Left renal pelvis (tissue), 4 donors: Measurements from ENCODE around the gene ITGAE. TPM values are rescaled to one million over a fixed set of nuclear protein-coding genes. Genes with fewer than 3 reads are reported as not detected.

ENCODE experiments used
- DNase-seq, 4 donors: peaks; one replicate each; pipeline ENCODE4 v3.0.0-alpha.2; 2013; ENCODE audit warnings: low read depth in 4 of 4, low spot score in 3 of 4
- polyA plus RNA-seq, 4 donors: library from polyadenylated mRNA; unstranded; fragments of 120-200 nt; gene quantifications; one replicate each; pipeline ENCODE4 v1.2.1, GENCODE V29; 2013; ENCODE audit not compliant: insufficient read length in 4 of 4

Gene ITGAE
- polyA plus RNA-seq, 4 donors, result 33.6 to 42.1 (median 38.4) TPM

DNA sequence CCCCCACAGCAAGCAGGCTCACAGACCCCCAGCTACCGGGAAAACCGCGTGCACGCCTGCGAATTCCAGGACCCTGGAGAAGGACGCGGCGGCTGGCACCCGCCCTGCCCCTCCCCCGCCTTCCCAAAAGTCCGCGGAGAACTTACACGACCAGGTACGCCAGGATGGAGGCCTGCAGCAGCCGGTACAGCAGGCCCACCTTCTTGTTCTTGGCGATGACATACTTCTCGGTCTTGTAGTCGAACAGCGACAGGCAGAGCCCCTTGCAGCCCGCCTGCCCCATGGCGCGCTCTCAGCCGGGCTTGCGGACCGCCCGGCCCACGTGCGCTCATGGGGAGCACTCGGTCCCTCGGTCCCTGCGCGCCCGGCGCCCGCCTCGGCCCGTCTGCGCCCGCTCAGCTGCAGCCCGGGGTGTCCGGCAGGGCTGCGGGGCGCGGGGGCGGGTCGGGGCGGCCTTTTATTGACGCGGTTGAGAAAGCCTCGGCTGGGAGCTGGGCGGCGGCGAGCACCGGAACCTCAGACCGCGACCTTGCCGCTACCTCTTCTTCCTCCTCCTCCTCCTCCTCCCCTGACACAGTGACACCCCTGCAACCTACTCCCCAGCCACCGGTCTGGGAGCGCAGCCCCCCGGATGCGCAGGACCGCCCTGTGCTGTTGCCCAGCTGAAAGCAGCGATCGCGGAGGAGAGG, 105.1 kb downstream of the ITGAE start, which contains the start of gene P2RX5:
Gene P2RX5 (minus strand): TSS at position 433 of the 689 bp plus-strand sequence. CDS start 150 bp downstream, at position 283.
- no peak for DNase-seq

DNA sequence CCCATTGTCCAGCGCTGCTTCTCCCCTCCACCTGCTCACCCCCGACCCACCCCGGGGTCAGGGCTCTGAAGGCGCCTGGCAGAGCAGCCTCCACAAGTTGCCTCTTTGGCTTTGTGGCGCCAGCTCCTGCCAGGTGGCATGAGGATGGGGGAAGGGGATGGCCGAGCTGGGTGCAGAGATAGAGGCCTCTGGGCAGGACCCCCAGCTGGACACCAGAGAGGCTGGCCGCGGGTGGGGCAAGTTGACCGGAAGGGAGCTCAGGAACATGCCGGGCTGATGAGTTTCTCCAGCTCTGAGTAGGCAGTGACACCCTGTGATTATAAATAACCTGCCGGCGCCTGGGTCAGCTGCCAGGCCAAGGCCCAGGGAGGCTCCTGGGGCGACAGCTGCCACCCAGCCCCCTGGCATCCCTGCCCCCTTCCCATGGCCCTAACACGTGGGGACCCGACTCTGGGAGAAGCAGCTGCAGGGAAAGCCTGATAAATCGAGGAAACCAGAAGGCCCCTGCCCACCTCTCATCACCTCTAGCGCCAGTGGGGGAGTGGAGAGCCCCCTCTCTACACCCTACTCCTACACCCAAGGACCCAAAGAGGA, 105.8 kb downstream of the ITGAE start:
- no peak for DNase-seq

DNA sequence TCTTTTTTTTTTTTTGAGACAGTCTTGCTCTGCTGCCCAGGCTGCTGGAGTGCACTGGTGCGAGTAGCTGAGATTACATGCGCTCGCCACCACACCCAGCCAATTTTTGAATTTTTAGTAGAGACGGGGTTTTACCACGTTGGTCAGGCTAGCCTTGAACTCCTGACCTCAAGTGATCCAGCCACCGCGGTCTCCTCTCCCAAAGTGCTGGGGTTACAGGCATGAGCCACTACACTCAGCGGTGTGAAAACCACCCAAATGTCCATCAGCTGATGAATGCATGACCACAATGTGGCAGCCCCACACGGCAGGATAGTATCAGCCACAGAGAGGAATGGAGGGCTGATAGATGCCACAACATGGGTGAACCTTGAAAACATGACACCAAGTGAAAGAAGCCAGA, 107.2 kb downstream of the ITGAE start:
- no peak for DNase-seq

DNA sequence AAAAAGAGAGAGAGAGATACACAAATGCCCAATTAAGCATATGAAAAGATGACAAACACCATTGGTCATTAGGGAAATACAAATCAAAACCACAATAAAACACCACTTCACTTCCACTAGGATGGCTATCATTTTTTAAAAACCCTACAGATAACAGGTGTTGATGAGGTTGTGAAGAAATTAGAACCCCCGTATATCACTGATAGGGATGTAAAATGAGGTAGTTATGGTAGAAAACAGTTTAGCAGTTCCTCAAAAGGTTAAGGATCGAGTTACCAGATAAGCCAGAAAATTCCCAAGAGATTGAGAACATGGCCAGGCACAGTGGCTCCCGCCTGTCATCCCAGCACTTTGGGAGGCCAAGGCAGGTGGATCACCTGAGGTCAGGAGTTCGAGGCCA, 107.8 kb downstream of the ITGAE start:
- DNase-seq, result no peak

DNA sequence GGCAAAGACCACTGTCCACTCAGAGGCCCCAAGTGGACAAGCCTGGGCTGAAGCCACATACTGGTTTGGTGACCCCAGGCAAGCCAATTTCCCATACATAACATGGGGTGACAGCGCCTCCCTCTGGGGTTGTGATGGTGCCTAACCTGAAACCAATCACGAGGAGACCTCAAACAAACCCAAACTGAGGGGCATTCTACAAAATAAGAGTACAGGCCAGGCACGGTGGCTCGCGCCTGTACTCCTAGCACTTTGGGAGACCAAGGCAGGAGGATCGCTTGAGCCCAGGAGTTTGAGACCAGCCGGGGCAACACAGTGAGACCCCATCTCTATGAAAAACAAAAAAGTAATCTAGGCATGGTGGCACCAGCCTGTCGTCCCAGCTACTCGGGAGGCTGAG, 108.6 kb downstream of the ITGAE start:
- DNase-seq, result no peak

DNA sequence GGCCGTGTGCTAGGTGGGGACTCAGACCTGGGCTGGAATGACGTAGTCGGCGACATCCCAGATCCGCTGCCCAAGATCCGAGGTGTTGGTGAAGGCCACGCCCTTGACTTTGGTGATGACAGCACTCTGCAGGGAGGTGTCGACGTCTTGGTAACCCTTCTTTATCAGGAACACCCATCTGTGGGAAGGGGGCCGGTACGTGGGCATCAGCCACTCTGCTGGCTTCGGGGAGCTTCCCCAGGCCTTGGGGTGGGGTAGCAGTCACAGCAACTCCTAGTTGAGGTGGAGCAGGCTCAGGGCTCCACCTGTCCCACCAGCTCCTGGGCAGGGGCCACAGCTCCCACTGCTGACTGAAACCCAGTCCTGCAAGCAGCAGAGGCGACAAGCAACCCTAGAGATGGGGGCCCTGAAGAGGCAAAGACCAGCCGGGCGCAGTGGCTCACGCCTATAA, 109.3 kb downstream of the ITGAE start:
- DNase-seq, result no peak

DNA sequence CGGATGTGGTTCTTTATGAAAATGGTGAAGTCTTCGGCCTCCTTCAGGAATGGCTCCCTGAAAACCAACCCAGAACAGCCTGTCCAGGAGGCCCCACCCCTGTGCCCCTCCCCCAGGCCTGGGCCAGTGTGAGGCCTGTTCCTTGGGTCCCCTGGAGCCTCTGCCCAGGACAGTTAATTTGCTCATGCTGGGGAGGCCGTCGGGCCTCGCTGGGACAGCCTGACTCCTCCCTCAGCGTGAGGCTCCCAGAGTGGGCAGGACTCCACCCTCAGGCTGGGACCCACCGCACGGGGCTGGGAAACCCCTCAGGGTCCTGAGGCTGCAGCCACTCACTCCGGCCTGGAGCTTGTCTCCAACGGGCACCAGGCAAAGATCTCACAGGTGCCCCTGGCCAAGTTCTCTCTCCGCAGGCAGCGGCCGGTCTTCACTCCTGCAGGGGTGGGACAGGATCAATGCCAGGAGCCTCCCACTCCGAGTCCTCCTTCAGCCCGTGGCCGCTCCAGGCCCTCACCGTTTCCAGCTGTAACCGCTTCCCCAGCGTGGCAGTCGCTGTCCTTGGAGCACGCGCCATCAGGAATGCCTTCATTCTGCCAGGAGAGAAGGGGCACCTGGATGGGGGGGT, 110.8 kb downstream of the ITGAE start:
- no peak for DNase-seq

DNA sequence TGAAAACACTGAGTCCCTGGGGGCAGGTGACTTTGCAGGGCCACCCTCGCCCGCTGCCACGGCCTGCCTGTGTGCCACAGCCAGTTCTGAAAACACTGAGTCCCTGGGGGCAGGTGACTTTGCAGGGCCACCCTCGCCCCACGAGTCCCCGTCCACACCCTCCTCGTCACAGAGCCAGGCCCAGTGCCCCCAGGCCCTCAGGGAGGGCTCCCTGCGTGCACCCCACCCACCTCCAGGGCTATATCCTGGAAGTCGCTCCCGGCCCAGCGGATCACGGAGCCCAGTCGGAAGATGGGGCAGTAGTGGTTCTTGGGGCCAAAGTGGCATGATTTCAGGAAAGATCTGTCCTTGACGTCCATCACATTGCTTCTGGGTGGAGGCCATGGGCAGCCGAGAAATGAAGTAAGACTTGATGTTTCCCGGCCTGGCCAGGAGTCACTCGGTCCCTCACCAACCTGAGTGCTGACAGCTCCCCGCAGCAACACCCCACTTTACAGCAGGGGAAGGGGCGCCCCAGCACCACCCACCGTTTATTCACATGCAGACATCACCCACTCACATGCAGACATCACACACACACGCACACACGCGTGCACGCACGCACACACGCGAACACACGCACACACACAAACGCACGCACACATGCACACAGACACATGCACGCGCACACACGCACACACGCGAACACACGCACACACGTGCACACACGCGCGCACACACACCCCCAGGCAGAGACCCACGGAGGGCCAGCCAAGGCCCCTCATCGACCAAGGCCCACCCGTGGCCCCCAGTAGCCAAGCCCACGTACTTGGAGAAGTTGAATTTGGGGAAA, 111.5 kb downstream of the ITGAE start:
- DNase-seq, result no peak

DNA sequence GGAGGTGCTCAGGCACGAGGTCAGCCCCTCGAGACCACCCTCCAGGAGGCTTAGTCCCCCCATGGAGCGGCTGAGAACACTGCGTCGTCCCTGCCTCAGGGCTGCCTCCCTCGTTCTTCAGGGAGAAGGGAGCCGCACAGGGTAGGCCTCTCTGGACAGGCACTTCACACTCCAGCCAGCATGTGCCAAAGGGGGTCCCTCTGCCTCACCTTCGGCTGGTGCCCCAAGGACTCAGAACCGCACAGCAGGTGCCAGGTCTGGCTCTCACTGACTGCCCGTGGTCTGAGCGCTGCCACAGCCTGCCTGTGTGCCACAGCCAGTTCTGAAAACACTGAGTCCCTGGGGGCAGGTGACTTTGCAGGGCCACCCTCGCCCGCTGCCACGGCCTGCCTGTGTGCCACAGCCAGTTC, 112.1 kb downstream of the ITGAE start:
- no peak for DNase-seq

DNA sequence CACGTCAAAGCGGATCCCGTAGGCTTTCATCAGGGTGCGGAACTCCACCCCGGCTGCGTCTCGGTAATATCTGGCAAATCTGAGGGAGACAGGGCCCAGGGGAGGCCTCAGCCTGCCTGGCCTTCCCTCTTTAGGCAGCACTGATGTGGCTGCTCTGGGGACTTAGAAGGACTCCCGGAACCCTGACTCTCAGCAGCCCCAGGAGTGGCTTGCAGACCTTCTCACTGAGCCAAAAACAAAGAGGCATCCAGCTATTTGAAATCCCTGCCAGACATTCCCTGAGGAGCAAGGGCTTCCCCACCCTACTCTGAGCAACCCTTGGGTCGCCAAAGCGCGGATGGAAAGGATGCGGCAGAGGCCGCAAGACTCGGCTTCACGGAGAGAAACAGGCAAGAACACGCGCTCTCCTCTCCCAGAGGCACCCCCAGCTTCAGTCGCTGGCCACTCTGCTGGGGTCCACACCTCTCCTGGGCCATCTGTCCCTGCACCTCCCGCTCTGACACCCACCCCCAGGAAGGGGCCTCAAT, 112.9 kb downstream of the ITGAE start:
- DNase-seq, result no peak

DNA sequence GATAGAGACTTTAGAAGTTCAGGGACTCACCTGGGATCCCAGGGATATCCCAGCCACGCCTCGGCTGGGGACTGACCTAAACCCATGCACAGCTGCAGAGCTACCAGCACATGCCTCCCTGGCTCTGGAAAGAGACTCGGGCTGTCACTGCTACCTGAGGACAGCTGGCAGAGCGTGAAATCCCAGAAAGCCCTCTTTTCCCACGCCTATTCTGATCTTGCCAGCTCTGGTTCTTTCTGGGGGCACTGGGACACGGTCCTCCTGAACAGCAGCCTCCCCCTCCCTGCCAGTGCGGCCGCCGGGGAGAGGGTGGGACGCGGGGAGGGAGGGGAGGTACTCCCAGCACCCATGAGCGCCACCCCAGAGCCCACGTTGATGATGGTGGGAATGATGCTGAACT, 115.8 kb downstream of the ITGAE start:
- DNase-seq, result no peak

DNA sequence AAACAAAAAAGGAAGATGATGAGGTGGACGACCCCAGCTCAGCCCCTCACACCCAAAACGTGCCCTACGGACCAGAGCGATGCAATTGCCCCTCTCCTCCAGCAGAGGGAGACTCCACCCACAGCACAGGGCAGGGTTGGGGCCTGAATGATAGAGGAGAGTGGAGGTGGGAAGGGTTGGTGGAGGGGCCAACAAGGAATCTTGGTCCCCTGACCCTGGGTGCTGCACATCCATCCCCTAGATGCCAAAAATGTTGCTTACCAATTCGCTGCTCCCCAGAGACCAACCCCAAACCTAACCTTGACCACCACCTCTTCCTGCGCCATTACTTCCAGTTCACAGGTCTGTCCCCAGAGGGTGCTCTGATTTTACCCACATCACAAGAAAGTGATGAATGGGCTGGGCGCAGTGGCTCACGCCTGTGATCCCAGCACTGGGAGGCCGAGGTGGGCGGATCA, 117.9 kb downstream of the ITGAE start:
- no peak for DNase-seq

DNA sequence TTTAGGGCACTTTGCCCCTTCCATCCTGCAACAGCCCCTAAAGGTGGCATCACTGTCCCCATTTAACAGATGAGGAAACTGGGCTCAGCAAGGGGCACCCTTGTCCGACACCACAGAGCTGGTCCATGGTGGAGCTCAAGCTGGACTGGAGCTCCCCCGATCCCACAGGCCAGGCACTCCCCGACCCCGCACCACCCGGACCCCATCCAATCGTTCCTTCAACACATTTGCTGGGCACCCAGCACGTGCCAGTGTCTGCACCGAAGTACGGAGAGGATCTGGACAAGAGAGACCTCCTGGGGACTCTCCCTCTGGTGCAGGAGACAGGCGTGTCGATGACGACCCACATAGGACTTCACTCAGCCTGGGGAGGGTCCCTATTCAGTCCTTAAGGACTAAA, 119.0 kb downstream of the ITGAE start:
- no peak for DNase-seq

DNA sequence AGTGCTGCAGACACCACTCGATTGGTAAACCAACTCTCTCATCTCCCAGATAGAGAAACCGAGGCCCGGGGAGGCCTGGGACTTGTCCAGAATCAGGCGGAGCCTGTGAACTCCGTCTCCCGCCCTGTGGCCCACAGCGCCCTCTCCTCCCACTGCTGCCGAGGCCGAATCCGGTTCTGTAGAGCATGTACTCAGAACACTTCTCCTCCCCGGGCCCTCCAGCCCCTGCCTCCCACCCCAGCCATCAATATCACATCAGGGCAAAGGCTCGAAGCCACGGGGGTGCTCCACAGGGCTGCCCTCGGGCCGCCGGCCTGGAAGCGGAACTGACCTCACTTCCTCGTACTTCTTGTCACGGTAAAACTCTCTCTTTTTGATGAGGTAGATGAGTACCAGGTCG, 119.4 kb downstream of the ITGAE start:
- DNase-seq, result no peak

DNA sequence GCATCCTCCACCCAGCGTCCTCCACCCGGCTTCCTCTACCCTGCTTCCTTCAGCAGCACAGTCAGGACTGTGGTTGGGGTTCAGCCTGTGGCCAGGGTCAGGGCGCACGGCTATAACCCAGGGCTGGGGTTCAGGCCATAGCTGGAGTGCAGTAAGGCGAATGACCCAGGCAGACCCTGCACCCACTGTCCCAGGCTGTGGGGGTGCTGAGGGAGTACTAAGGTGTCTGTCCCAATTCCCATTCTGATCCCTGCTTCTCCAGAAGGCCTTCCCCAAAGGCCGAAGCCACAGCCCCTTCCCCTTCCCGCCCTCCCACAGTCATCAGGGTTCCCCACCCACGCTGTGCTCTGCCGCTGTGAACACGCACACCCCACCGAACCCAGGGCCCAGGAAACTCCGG, 119.9 kb downstream of the ITGAE start:
- DNase-seq, result no peak

DNA sequence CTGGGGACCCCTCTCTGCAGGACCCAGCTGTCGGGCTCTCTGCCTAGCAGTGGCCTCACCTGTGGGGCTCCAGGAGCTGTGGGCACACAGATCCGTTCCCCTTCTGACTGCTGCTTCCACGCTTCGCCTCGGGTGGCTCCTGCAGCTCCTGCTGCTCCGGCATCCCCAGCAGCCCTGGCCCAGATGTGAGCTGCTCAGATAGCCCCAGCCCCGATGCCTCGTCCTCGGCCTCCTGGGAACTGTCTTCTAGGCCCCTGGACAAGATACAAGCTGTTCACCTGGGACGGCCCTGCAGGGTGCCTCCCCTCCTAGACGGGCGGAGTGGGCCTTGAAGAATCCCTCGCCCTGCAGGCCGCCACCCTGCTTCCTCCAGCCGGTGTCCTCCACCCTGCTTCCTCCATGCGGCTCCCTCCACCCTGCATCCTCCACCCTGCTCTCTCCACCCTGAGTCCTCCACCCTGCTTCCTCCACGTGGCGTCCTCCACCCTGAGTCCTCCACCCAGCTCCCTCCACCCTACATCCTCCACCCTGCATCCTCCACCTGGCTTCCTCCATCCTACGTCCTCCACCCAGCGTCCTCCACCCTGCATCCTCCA, 121.4 kb downstream of the ITGAE start:
- DNase-seq, result no peak

DNA sequence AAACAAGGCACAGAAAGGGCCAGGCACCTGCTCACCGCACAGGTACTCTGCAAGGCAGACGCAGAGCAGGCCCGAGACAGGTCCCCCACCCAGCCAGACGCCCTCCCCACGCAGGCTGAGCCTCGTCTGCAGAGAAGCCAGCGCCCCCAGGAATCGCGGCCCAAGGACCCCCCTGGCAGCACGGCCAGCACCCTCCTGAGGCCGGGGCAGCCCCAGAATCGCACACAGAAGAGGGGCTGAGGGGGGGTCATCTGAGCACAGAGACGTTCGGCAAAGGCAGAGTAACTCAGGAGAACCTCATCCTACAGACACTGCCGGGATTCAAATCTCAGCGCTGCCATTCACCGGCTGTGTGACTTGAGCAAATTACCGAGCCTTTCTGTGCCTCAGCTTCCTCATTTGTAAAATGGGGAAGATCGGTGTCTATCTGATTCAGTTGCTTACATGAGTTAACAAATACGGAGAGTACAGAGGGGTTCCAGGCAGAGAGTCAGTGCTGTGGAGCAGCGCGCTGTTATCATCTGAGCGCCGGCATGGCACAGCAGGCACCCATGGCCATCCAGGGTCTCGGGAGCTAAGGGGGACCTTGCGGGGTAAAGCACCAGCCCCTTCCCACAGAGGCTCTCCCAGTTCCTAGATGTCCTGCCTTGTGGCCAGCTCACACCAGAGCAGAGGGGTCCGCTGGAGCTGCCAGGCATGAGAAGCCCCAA, 122.0 kb downstream of the ITGAE start:
- no peak for DNase-seq

DNA sequence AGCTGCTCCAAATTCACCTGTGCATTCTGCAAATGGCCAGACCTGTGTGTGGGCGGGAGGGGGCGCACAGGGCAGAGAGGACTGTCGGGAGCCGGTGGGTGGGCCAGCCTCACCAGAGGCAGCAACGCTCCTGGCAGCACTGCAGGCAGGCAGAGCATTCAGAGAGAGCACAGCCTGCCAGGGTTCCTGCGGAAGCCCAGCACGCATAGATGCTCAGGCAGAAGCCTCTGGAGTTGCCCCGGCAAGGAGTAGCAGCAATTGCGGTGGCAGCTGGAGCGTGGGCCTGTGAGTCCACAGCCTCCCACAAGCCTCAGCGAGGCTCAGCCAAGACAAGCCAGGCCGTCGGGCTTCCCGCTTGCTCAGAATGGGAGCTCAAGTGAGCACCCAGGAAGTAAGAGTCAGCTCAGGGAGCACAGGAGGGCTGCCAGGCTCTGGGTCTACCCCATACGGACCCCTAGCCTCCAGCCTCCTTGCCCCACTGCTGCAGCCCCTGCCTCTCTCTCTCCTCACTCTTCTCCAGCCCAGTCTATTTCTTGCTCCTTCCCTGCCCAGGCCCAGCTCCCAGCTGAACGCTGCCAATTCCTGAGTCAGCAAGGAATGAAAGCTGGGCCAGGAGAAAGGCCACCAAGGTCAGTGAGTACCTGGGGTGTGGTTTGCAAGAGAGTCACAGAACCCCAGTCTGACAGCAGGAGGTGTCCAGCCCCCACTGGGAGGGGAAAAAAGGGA, 122.7 kb downstream of the ITGAE start:
- no peak for DNase-seq

DNA sequence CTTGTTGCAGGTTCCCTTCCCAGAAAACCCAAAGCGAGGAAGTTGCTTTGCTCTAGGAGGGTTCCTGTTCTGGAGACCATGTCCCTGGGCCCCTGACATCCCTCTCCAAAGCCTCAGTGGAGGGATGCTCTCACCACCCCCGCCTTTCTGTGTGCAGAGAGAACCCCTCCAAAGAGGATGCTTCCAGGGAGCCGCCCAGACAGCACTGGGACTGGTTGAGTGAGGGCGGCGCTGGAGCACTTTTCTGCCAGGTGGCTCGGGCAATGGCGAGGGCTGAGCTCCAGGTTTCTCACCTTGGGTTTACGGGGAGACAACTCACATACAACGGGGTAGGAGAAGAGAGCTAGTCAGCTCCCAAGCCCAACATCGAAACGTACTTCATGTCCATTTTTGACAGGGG, 125.1 kb downstream of the ITGAE start:
- no peak for DNase-seq
